HEK293 (cell line): ENCODE data around the gene SKI.

Experiments used
- IKZF3 ChIP-seq: fragments of 450-650 bp; IDR thresholded peaks from 2 replicates; pipeline ENCODE4 v1.5.0; 2018; ENCODE audit warnings: missing biosample characterization, mild to moderate bottlenecking, missing genetic modification characterization, moderate library complexity
- ZFP3 ChIP-seq: fragments of 450-650 bp; formaldehyde crosslinking; IDR thresholded peaks from 2 replicates; pipeline ENCODE4 v1.5.1; 2016; ENCODE audit warnings: low read depth, missing biosample characterization, missing genetic modification characterization
- ZNF544 ChIP-seq: fragments of 450-650 bp; formaldehyde crosslinking; IDR thresholded peaks from 2 replicates; pipeline ENCODE4 v1.5.0; 2017; ENCODE audit warnings: missing biosample characterization, missing genetic modification characterization
- TF ChIP-seq, protein P1 (sequence below): fragments of 450-650 bp; formaldehyde crosslinking; conservative IDR thresholded peaks from 2 replicates; pipeline ENCODE4 v1.5.1; 2016; ENCODE audit warnings: low read depth, missing biosample characterization, missing genetic modification characterization
- TF ChIP-seq, protein P2 (sequence below): fragments of 450-650 bp; formaldehyde crosslinking; IDR thresholded peaks from 2 replicates; pipeline ENCODE4 v1.5.1; 2016; ENCODE audit warnings: missing biosample characterization, missing genetic modification characterization

GRCh38 chr1:2202008-2202575, 26.0 kb upstream of the SKI start:
- TF ChIP-seq IKZF3 (tag by site-specific recombination) (no peak), ZFP3 (tag by site-specific recombination) (no peak), ZNF544 (tag by site-specific recombination) (no peak)
- TF ChIP-seq, protein P1, sequence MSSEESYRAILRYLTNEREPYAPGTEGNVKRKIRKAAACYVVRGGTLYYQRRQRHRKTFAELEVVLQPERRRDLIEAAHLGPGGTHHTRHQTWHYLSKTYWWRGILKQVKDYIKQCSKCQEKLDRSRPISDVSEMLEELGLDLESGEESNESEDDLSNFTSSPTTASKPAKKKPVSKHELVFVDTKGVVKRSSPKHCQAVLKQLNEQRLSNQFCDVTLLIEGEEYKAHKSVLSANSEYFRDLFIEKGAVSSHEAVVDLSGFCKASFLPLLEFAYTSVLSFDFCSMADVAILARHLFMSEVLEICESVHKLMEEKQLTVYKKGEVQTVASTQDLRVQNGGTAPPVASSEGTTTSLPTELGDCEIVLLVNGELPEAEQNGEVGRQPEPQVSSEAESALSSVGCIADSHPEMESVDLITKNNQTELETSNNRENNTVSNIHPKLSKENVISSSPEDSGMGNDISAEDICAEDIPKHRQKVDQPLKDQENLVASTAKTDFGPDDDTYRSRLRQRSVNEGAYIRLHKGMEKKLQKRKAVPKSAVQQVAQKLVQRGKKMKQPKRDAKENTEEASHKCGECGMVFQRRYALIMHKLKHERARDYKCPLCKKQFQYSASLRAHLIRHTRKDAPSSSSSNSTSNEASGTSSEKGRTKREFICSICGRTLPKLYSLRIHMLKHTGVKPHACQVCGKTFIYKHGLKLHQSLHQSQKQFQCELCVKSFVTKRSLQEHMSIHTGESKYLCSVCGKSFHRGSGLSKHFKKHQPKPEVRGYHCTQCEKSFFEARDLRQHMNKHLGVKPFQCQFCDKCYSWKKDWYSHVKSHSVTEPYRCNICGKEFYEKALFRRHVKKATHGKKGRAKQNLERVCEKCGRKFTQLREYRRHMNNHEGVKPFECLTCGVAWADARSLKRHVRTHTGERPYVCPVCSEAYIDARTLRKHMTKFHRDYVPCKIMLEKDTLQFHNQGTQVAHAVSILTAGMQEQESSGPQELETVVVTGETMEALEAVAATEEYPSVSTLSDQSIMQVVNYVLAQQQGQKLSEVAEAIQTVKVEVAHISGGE (tag by site-specific recombination) = no peak
- TF ChIP-seq, protein P2, sequence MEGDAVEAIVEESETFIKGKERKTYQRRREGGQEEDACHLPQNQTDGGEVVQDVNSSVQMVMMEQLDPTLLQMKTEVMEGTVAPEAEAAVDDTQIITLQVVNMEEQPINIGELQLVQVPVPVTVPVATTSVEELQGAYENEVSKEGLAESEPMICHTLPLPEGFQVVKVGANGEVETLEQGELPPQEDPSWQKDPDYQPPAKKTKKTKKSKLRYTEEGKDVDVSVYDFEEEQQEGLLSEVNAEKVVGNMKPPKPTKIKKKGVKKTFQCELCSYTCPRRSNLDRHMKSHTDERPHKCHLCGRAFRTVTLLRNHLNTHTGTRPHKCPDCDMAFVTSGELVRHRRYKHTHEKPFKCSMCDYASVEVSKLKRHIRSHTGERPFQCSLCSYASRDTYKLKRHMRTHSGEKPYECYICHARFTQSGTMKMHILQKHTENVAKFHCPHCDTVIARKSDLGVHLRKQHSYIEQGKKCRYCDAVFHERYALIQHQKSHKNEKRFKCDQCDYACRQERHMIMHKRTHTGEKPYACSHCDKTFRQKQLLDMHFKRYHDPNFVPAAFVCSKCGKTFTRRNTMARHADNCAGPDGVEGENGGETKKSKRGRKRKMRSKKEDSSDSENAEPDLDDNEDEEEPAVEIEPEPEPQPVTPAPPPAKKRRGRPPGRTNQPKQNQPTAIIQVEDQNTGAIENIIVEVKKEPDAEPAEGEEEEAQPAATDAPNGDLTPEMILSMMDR (tag by site-specific recombination) = no peak
